Panc1 (cell line): Measurements from ENCODE around the gene VRTN. TPM values are rescaled to one million over a fixed set of nuclear protein-coding genes. Genes with fewer than 3 reads are reported as not detected.

ENCODE experiments used
- ATAC-seq: fragments of 200-7000 bp; cut with Tn5 transposase; 2 replicates; pipeline ENCODE4 v1.9.1; 2020; ENCODE audit warnings: mild to moderate bottlenecking, moderate library complexity
- BruUV-seq: library from RNA; stranded (reverse); fragments of 400-500 nt; replicated peaks from 2 replicates; lab custom pipeline; 2021; lab: Mats Ljungman, UMichigan
- CTCF ChIA-PET: fragments of 300-600 bp; sonication (Branson Sonifier 250); formaldehyde crosslinking; loops from one replicate; lab custom pipeline; 2022; ENCODE audit warnings: antibody characterized with exemption; lab: Charles Lee
- POLR2A ChIA-PET: fragments of 300-600 bp; sonication (Branson Sonifier 250); formaldehyde crosslinking; loops from one replicate; lab custom pipeline; 2022; ENCODE audit warnings: antibody characterized with exemption; lab: Charles Lee
- DNase-seq: peaks from one replicate; pipeline ENCODE4 v3.0.0-alpha.2; 2010; ENCODE audit warnings: low read depth, low spot score
- H3K27ac ChIP-seq: 2 replicates; pipeline ENCODE4 v1.5.1; 2011; ENCODE audit warnings: mild to moderate bottlenecking, low read length, inconsistent platforms
- H3K27me3 ChIP-seq: fragments of 200-500 bp; sonication (Bioruptor generic); 2 replicates; pipeline ENCODE4 v1.6.0; 2014; ENCODE audit warnings: low read length, inconsistent platforms; ENCODE audit not compliant: control insufficient read depth, insufficient read depth
- H3K36me3 ChIP-seq: fragments of 200-500 bp; sonication (Bioruptor generic); 2 replicates; pipeline ENCODE4 v1.5.1; 2014; ENCODE audit warnings: inconsistent platforms, mild to moderate bottlenecking, low read length, moderate library complexity; ENCODE audit not compliant: control insufficient read depth, insufficient read depth
- H3K4me1 ChIP-seq: 2 replicates; pipeline ENCODE4 v1.5.1; 2011; ENCODE audit warnings: inconsistent platforms, mild to moderate bottlenecking, low read length, moderate library complexity; ENCODE audit not compliant: control insufficient read depth, insufficient read depth
- H3K4me3 ChIP-seq, 2 experiments: 2 replicates each; pipeline ENCODE4 v1.5.1; 2011 to 2012; ENCODE audit warnings: low read depth in 2 of 2, low read length in 2 of 2, mild to moderate bottlenecking in 2 of 2, inconsistent platforms in 1 of 2, moderate library complexity in 1 of 2
- H3K9me3 ChIP-seq: fragments of 200-500 bp; sonication (Bioruptor generic); 2 replicates; pipeline ENCODE4 v1.5.1; 2014; ENCODE audit warnings: low read depth, mild to moderate bottlenecking, inconsistent platforms, low read length, moderate library complexity; ENCODE audit not compliant: control insufficient read depth, insufficient read depth
- POLR2AphosphoS5 ChIP-seq: IDR thresholded peaks from 2 replicates; pipeline ENCODE4 v1.6.1; 2012; ENCODE audit warnings: mild to moderate bottlenecking, low read depth, low read length, moderate library complexity
- SIN3A ChIP-seq: IDR thresholded peaks from 2 replicates; pipeline ENCODE4 v1.6.1; 2012; ENCODE audit warnings: low read depth, mild to moderate bottlenecking, low read length, moderate library complexity, borderline replicate concordance; ENCODE audit not compliant: insufficient read depth
- TCF7L2 ChIP-seq: IDR thresholded peaks from 2 replicates; pipeline ENCODE4 v1.6.1; 2011; ENCODE audit warnings: mild to moderate bottlenecking, low read depth, low read length, inconsistent platforms
- in situ Hi-C: cut with HindIII; loops from 2 replicates; pipeline ENCODE4 v1.10.0; 2016; ENCODE audit warnings: low sequenced_read_pairs, low pct_unique_long_range_greater_than_20kb
- intact Hi-C: fragments of 100-400 bp; cut with micrococcal nuclease; formaldehyde crosslinking; loops from one replicate; pipeline ENCODE4 v1.10.0; 2022; ENCODE audit not compliant: unreplicated experiment
- total RNA-seq: library from RNA; stranded (reverse); gene quantifications from one replicate; pipeline ENCODE4 v1.2.1, GENCODE V29; 2021; ENCODE audit not compliant: unreplicated experiment
- TF ChIP-seq, protein P1 (sequence below): fragments of 450-650 bp; IDR thresholded peaks from 2 replicates; pipeline ENCODE4 v1.5.1; 2017; ENCODE audit warnings: mild to moderate bottlenecking
- TF ChIP-seq, protein P2 (sequence below), 2 experiments: IDR thresholded peaks; 2 replicates each; pipeline ENCODE4 v1.6.1; 2011 to 2012; ENCODE audit warnings: low read depth in 2 of 2, control low read depth in 1 of 2, low read length in 1 of 2, mild to moderate bottlenecking in 1 of 2, moderate library complexity in 1 of 2; ENCODE audit not compliant: insufficient read depth in 1 of 2

VRTN gene
- total RNA-seq, 1 experiment from 2014 or later, result not detected

DNA sequence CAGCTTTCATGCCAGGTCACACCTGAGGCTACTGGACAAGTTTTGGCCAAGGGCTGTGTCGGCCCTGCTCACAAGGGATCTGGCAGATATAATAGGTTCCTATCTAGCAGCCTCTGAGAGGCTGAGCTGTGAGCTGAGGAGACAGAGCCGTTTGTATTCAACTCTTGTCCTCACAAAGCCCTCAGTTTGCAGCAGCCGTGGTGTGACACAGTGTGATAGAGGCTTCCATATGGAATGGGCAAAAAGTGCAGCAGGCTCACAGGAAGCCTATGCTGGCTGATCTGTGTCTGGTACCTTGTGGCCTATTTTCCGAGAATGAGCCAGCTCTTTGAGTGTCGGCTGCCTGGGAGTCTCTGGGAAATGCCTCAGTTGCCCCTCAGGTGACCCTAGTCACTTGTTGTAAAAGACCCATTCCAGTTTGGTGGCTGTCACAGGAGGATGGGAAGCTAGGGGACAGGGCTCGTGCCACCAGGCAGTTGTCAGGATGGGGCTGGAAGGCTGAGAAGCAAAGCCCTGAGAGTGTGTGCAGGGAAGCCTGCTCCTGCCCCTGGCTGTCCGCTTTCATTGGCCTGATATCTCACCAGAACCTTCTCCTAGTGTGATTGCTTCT, 16.1 kb downstream of the VRTN start:
- Histone ChIP-seq H3K36me3 (no peaks in the 10 kb centered on the region), H3K9me3 (no peaks in the 10 kb centered on the region), H3K4me3 (no peak overlapping the region), H3K27me3 (no peaks in the 10 kb centered on the region), H3K27ac (no peak overlapping the region), H3K4me1 (no peaks in the 10 kb centered on the region)
- in situ Hi-C loops, result no loop called here
- POLR2A ChIA-PET, result no interaction called here
- DNase-seq (no peak), ATAC-seq (peak; percentile 57; the same call in 1 of the 2 replicates)
- BruUV-seq, result no TSS peak
- CTCF ChIA-PET, result interaction anchor here (0.6 kb wide), 1 partner anchor 99 kb away, joined by 4 read pairs; no protein-coding TSS in a partner anchor
- TF ChIP-seq TCF7L2 (no peak), SIN3A (no peak), POLR2AphosphoS5 (no peak)
- TF ChIP-seq, protein P1, sequence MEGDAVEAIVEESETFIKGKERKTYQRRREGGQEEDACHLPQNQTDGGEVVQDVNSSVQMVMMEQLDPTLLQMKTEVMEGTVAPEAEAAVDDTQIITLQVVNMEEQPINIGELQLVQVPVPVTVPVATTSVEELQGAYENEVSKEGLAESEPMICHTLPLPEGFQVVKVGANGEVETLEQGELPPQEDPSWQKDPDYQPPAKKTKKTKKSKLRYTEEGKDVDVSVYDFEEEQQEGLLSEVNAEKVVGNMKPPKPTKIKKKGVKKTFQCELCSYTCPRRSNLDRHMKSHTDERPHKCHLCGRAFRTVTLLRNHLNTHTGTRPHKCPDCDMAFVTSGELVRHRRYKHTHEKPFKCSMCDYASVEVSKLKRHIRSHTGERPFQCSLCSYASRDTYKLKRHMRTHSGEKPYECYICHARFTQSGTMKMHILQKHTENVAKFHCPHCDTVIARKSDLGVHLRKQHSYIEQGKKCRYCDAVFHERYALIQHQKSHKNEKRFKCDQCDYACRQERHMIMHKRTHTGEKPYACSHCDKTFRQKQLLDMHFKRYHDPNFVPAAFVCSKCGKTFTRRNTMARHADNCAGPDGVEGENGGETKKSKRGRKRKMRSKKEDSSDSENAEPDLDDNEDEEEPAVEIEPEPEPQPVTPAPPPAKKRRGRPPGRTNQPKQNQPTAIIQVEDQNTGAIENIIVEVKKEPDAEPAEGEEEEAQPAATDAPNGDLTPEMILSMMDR, result no peak
- TF ChIP-seq, protein P2, sequence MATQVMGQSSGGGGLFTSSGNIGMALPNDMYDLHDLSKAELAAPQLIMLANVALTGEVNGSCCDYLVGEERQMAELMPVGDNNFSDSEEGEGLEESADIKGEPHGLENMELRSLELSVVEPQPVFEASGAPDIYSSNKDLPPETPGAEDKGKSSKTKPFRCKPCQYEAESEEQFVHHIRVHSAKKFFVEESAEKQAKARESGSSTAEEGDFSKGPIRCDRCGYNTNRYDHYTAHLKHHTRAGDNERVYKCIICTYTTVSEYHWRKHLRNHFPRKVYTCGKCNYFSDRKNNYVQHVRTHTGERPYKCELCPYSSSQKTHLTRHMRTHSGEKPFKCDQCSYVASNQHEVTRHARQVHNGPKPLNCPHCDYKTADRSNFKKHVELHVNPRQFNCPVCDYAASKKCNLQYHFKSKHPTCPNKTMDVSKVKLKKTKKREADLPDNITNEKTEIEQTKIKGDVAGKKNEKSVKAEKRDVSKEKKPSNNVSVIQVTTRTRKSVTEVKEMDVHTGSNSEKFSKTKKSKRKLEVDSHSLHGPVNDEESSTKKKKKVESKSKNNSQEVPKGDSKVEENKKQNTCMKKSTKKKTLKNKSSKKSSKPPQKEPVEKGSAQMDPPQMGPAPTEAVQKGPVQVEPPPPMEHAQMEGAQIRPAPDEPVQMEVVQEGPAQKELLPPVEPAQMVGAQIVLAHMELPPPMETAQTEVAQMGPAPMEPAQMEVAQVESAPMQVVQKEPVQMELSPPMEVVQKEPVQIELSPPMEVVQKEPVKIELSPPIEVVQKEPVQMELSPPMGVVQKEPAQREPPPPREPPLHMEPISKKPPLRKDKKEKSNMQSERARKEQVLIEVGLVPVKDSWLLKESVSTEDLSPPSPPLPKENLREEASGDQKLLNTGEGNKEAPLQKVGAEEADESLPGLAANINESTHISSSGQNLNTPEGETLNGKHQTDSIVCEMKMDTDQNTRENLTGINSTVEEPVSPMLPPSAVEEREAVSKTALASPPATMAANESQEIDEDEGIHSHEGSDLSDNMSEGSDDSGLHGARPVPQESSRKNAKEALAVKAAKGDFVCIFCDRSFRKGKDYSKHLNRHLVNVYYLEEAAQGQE (IDR thresholded peaks at IDR 0.05; ENCODE audit: insufficient read depth in 1 of 2, low read depth in 2 of 2, low read length in 1 of 2), result no peak
- intact Hi-C loops, result no loop called here

DNA sequence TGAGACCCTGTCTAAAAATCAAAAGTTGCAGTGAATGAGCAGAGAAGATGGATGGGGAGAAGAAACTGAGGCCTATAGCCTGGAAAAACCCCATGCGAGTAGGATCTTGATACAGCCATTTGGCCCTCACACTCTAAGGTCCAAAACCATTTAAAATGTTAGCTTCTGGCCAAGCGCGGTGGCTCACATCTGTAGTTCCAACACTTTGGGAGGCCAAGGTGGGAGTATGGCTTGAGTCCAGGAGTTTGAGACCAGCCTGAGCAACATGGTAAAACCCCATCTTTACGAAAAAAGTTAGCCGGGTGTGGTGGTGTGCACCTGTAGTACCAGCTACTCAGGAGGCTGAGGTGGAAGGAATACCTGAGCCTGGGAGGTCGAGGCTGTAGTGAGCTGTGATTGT, 19.8 kb downstream of the VRTN start:
- ATAC-seq (no peak), DNase-seq (no peak)
- no peak overlapping the region for H3K4me3 ChIP-seq
- TF ChIP-seq, protein P1, result no peak
- in situ Hi-C loops, result no loop called here
- POLR2A ChIA-PET, result no interaction called here
- no peaks in the 10 kb centered on the region for H3K27me3 ChIP-seq
- BruUV-seq, result no TSS peak
- no peaks in the 10 kb centered on the region for H3K4me1 ChIP-seq
- no peak overlapping the region for H3K27ac ChIP-seq
- H3K36me3 ChIP-seq, result no peaks in the 10 kb centered on the region
- intact Hi-C loops, result no loop called here
- H3K9me3 ChIP-seq, result no peaks in the 10 kb centered on the region
- CTCF ChIA-PET, result no interaction called here
